T-helper 1 cell treated with Interleukin-12 subunit alpha and Interleukin-12 subunit beta and Interleukin-4 antibody, amounts not matched to agents 30 ng/mL and 1 ng/mL, for 36 hours (primary cell): ENCODE results near the gene SLC35G6. TPM values are rescaled to one million over a fixed set of nuclear protein-coding genes. Genes with fewer than 3 reads are reported as not detected.

Experiments used
- intact Hi-C: fragments of 100-400 bp; cut with micrococcal nuclease; formaldehyde crosslinking; loops from one replicate; pipeline ENCODE4 v1.15.1; 2024
- total RNA-seq: library from RNA; stranded (reverse); gene quantifications from 2 replicates; pipeline ENCODE4 v1.2.3, GENCODE V29; 2022

SLC35G6 gene
- total RNA-seq = not detected in 2 replicates

DNA sequence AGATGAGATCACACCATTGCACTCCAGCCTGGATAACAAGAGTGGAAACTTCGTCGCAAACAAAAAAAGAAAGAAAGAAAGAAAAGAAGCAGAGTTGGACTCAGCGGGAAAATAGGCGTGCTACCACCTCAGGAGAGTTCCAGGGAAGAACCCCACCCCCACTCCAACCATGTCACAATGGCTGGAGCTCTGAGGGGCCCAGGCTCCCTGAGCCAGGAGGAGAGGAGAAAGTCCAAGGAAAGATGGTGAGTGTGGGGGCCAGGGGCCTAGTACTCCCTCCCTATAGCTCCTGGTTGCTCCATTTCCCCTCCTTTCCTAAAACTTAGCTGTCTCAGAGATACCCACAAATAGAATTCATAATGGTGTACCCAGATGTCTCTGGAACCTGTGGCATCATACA lies at the start of gene SLC35G6:
Gene SLC35G6 (plus strand): TSS at position 172 of the 400 bp plus-strand sequence. CDS start 71 bp downstream, at position 243.
- intact Hi-C loops = loop anchor here (5.0 kb wide), 1 partner anchor 444 kb away; the partner anchor contains the start of gene SLC16A13

GRCh38 chr17:7432296-7432695 lies 49.0 kb upstream of the SLC35G6 start:
- intact Hi-C loops = no loop called here

DNA sequence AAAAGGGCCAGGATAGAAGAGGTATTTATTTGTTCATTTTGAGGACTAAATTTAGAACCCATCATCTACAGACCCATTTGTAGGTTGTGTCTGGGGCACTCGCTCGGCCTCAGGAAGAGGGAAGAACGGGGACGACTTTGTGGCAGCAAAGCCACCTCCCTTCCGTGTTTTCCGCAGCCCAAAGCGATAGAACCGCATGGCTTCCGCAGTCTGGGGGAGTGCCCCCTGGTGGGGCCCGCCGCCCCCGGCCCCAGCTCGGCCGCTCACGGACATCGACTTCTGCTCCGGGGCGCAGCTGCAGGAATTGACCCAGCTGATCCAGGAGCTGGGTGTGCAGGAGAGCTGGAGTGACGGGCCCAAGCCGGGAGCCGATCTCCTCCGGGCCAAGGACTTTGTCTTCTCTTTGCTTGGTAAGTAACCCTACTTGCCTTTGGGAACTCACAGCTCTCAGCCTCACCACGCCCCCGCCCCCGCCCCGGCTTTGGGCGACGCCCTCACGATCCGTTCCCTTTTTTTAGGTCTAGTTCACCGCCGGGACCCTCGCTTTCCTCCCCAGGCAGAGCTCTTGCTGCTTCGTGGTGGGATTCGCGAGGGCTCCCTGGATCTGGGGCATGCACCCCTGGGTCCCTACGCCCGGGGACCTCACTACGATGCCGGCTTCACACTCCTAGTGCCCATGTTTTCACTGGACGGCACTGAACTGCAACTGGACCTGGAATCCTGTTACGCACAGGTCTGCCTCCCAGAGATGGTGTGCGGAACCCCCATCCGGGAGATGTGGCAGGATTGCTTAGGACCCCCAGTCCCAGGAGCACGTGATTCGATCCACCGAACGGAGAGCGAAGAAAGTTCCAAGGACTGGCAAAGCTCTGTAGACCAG lies 45.3 kb upstream of the SLC35G6 start:
- intact Hi-C loops = loop anchor here (1.0 to 2.0 kb wide), 21 partner anchors 19 to 813 kb away; partner anchors contain the start of genes ACADVL, ATP1B2, CTC1 and DLG4

- intact Hi-C loops = loop anchor here (1.0 to 2.0 kb wide), 2 partner anchors 9 to 812 kb away; partner anchors contain the start of genes CHRNB1, CTC1 and PFAS
These were observed 44.5 kb upstream of the SLC35G6 start for GRCh38 chr17:7436556-7437368.

DNA sequence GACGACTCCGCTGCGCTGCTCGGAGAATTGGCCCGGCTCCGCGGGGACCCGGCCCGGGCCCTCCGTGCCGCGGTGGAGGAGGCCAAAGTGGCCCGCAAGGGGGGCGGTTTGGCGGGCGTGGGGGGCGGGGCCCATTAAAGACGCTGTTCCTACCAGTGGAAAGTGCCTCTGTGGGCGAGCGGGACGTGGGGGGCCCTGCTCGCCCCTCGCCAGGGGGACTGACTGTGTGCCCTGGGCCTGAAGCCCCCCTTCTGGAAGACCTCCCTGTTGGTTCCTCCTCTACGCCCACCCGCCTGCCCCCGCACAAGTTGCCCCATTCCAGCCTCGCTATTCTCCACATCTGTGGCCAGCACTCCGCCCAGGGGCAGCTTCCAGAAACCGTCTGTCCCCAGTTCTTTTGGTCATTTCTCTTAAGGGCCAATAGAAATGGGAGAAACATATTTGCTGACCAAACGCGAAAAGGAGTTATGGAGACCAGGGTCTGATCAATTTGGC lies 43.8 kb upstream of the SLC35G6 start:
- intact Hi-C loops = loop anchor here (1.0 to 2.0 kb wide), 2 partner anchors 8 to 811 kb away; partner anchors contain the start of genes CHRNB1, CTC1 and PFAS

GRCh38 chr17:7437950-7438614 lies 43.2 kb upstream of the SLC35G6 start:
- intact Hi-C loops = loop anchor here (1.0 to 2.0 kb wide), 2 partner anchors 7 to 811 kb away; partner anchors contain the start of genes CHRNB1, CTC1 and PFAS

DNA sequence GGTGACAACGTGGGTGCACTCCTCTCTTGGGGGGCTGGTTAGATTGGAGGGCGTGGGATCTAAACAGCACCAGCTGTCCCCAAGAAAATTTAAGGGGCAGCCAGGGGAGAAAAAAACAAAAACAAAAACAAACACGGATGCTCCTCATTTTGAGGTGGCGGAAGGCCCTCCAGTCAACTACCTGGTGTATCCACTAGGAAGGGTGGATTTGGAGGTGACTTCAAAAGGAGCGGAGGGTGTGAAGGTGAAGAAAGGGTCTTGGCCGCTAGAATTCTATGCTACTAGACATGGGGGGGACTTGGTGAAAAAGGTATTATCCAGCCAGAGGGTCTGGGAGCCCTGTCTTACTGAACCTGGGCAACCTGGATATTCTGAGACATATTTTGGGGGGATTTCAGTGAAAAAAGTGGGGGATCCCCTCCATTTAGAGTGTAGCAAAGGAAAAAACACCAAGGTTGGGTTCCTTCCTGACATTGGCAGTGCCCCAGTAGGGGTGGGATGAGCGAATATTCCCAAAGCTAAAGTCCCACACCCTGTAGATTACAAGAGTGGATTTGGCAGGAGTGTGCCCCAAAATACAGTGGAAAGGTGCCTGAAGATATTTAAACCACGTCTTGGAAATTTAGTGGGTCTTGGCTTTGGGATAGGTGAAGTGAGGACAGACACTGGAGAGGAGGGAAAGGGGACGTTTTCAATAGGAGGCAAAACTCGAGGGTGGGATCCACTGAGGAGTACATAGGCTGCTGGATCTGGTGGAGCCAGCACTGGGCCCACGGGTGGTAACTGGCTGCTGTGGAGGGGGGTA lies 42.4 kb upstream of the SLC35G6 start:
- intact Hi-C loops = no loop called here

DNA sequence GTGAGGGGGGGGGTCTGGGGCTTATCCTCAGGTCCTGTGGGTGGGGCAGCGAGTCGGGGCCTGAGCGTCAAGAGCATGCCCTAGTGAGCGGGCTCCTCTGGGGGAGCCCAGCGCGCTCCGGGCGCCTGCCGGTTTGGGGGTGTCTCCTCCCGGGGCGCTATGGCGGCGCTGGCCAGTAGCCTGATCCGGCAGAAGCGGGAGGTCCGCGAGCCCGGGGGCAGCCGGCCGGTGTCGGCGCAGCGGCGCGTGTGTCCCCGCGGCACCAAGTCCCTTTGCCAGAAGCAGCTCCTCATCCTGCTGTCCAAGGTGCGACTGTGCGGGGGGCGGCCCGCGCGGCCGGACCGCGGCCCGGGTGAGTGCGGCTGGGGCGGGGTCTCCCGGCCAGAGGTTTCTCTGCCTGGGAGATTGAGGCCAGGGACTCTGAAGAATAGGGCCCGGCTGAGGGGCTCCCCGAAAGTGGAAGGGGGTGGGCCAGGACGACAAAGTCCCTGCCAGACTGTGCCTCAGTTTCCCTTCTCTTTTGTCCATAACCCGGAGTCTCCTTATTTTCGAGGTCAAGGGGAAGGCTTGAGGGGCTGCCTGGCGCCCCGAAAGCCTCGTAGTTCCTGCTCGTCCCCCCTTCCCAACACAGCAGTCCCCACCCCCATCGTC lies 41.7 kb upstream of the SLC35G6 start, which contains the start of gene FGF11:
Gene FGF11 (plus strand): TSS at position 51 of the 651 bp plus-strand sequence. CDS start 109 bp downstream, at position 160.
- intact Hi-C loops = no loop called here

- intact Hi-C loops = no loop called here
These were observed 41.0 kb upstream of the SLC35G6 start for GRCh38 chr17:7440113-7440833.

GRCh38 chr17:7440834-7441195 lies 40.4 kb upstream of the SLC35G6 start:
- intact Hi-C loops = no loop called here

GRCh38 chr17:7441266-7441665 lies 40.0 kb upstream of the SLC35G6 start:
- intact Hi-C loops = no loop called here

DNA sequence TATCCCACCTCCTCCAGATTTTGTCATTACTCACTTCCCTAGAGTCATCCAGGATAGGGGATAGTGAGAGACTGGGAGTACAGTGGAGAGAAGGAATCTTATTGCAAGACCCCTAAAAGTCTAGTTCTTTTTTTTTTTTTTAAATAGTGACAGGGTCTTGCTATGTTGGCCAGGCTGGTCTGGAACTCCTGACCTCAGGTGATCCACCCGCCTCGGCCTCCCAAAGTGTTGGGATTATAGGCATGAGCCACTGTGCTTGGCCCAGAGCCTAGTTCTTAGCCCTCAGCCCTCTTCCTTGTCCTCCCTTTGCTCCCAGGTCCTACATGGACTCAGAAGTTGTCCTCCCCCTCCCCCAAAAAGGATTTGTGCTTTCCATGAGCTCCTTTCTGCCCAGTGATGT lies 39.1 kb upstream of the SLC35G6 start:
- intact Hi-C loops = no loop called here

- intact Hi-C loops = no loop called here
These were observed 37.5 kb upstream of the SLC35G6 start for GRCh38 chr17:7443499-7444485.

- intact Hi-C loops = loop anchor here (1.0 kb wide), 2 partner anchors 8 to 10 kb away; no protein-coding TSS in a partner anchor
These were observed 36.3 kb upstream of the SLC35G6 start, which contains the start of gene CHRNB1 for GRCh38 chr17:7444682-7445618. Gene CHRNB1 (plus strand): TSS chr17:7445061. CDS start chr17:7445128, 67 bp downstream.

- intact Hi-C loops = loop anchor here (1.0 kb wide), 2 partner anchors 8 to 10 kb away; no protein-coding TSS in a partner anchor
These were observed 35.7 kb upstream of the SLC35G6 start for GRCh38 chr17:7445619-7445968.

- intact Hi-C loops = no loop called here
These were observed 32.8 kb upstream of the SLC35G6 start for GRCh38 chr17:7448461-7448860.
